Measurements from ENCODE around the gene IQCN.

Gene IQCN

GRCh38 chr19:18306209-18306887 lies 32.1 kb upstream of the IQCN start:
- no peak overlapping the region for H3K4me3 ChIP-seq (ENCODE audit: low read depth, low read length)
- TF ChIP-seq CTCF (IDR thresholded peaks at IDR 0.05; ENCODE audit: control insufficient read depth, extremely low read depth, insufficient read depth) = no peak
- DNase-seq (ENCODE audit: low read depth) = no peak

GRCh38 chr19:18304458-18305310 lies 30.4 kb upstream of the IQCN start:
- H3K4me3 ChIP-seq (ENCODE audit: low read depth, low read length) = no peak overlapping the region
- no peak for TF ChIP-seq CTCF (IDR thresholded peaks at IDR 0.05; ENCODE audit: control insufficient read depth, extremely low read depth, insufficient read depth)
- no peak for DNase-seq (ENCODE audit: low read depth)

- no peak for DNase-seq (ENCODE audit: low read depth)
- TF ChIP-seq CTCF (IDR thresholded peaks at IDR 0.05; ENCODE audit: control insufficient read depth, extremely low read depth, insufficient read depth) = no peak
- no peak overlapping the region for H3K4me3 ChIP-seq (ENCODE audit: low read depth, low read length)
Observed at GRCh38 chr19:18304208-18304457, 29.9 kb upstream of the IQCN start.

- H3K4me3 ChIP-seq (ENCODE audit: low read depth, low read length) = no peak overlapping the region
- no peak for TF ChIP-seq CTCF (IDR thresholded peaks at IDR 0.05; ENCODE audit: control insufficient read depth, extremely low read depth, insufficient read depth)
- DNase-seq (ENCODE audit: low read depth) = no peak
Observed at GRCh38 chr19:18301718-18302111, 27.5 kb upstream of the IQCN start.

GRCh38 chr19:18300930-18301717 lies 26.9 kb upstream of the IQCN start:
- no peak overlapping the region for H3K4me3 ChIP-seq (ENCODE audit: low read depth, low read length)
- DNase-seq (ENCODE audit: low read depth) = no peak
- TF ChIP-seq CTCF (IDR thresholded peaks at IDR 0.05; ENCODE audit: control insufficient read depth, extremely low read depth, insufficient read depth) = no peak

GRCh38 chr19:18299654-18300053 lies 25.4 kb upstream of the IQCN start:
- DNase-seq (ENCODE audit: low read depth) = no peak
- no peak for TF ChIP-seq CTCF (IDR thresholded peaks at IDR 0.05; ENCODE audit: control insufficient read depth, extremely low read depth, insufficient read depth)
- H3K4me3 ChIP-seq (ENCODE audit: low read depth, low read length) = no peak overlapping the region

Measured in LNCaP clone FGC (cell line).